Tibial nerve (tissue), 4 donors: Measurements from ENCODE around the gene CACNG8. TPM values are rescaled to one million over a fixed set of nuclear protein-coding genes. Genes with fewer than 3 reads are reported as not detected.

Experiments used
- DNase-seq, 2 donors: peaks; one replicate each; pipeline ENCODE4 v3.0.0-alpha.2; 2019; ENCODE audit warnings: low spot score in 2 of 2
- H3K27ac ChIP-seq, 4 donors: fragments of 200-600 bp; sonication (generic) in 3 of 4; one replicate each; pipeline ENCODE4 v1.5.1; 2017 to 2019; ENCODE audit warnings: mild to moderate bottlenecking in 1 of 4
- H3K27me3 ChIP-seq, 2 donors: fragments of 200-600 bp; sonication (generic) in 1 of 2; one replicate each; pipeline versions ENCODE4 v1.5.1 to v1.6.0; 2017 to 2019
- H3K36me3 ChIP-seq, 3 donors: fragments of 200-600 bp; sonication (generic); one replicate each; pipeline ENCODE4 v1.5.1; 2018 to 2019
- H3K4me1 ChIP-seq, 4 donors: fragments of 200-600 bp; sonication (generic) in 3 of 4; one replicate each; pipeline ENCODE4 v1.5.1; 2017 to 2019
- H3K4me3 ChIP-seq, 4 donors: fragments of 200-600 bp; sonication (generic) in 3 of 4; one replicate each; pipeline ENCODE4 v1.5.1; 2017 to 2019; ENCODE audit warnings: mild to moderate bottlenecking in 1 of 4, moderate library complexity in 1 of 4
- H3K9me3 ChIP-seq, 4 donors: fragments of 200-600 bp; sonication (generic) in 3 of 4; one replicate each; pipeline ENCODE4 v1.5.1; 2017 to 2019
- EP300 ChIP-seq, 2 donors: sonication (generic); formaldehyde crosslinking; IDR thresholded peaks; one replicate each; pipeline ENCODE4 v1.6.1; 2017; ENCODE audit warnings: antibody characterized with exemption in 2 of 2, mild to moderate bottlenecking in 1 of 2
- POLR2A ChIP-seq, 2 donors: fragments of 450-650 bp; IDR thresholded peaks; one replicate each; pipeline ENCODE4 v1.6.1; 2017; ENCODE audit warnings: antibody characterized with exemption in 2 of 2, mild to moderate bottlenecking in 2 of 2, moderate library complexity in 2 of 2
- whole genome bisulfite sequencing, 2 donors: methylation state at CpG; one replicate each; pipeline ENCODE4 v1.1.5; 2018; 5-methylcytosine and 5-hydroxymethylcytosine counted together
- total RNA-seq, 4 donors: library from RNA; depleted of rRNA; stranded (reverse); fragments of >200 nt; gene quantifications; one replicate each; pipeline ENCODE4 v1.1.0, GENCODE V29; 2016
- TF ChIP-seq, protein P1 (sequence below), 5 experiments: fragments of 200-600 bp in 3 of 5; fragments of 450-650 bp in 2 of 5; sonication (generic) in 3 of 5; IDR thresholded peaks; one replicate each; pipeline ENCODE4 v1.5.1; 2016 to 2019; ENCODE audit warnings: antibody characterized with exemption in 5 of 5, mild to moderate bottlenecking in 3 of 5, moderate library complexity in 2 of 5

The CACNG8 gene
- total RNA-seq, 4 donors from 2014 or later, result not detected

GRCh38 chr19:53957448-53958167 lies 5.1 kb upstream of the CACNG8 start:
- Histone ChIP-seq H3K27ac (no peak overlapping the region), H3K27me3 (peaks cover 0 to 54% of the 10 kb centered on the region in 2 donors), H3K9me3 (peaks cover 0 to 15% (median 0%) of the 10 kb centered on the region in 4 donors), H3K36me3 (no peaks in the 10 kb centered on the region), H3K4me1 (no peaks in the 10 kb centered on the region), H3K4me3 (no peak overlapping the region)
- TF ChIP-seq, protein P1, sequence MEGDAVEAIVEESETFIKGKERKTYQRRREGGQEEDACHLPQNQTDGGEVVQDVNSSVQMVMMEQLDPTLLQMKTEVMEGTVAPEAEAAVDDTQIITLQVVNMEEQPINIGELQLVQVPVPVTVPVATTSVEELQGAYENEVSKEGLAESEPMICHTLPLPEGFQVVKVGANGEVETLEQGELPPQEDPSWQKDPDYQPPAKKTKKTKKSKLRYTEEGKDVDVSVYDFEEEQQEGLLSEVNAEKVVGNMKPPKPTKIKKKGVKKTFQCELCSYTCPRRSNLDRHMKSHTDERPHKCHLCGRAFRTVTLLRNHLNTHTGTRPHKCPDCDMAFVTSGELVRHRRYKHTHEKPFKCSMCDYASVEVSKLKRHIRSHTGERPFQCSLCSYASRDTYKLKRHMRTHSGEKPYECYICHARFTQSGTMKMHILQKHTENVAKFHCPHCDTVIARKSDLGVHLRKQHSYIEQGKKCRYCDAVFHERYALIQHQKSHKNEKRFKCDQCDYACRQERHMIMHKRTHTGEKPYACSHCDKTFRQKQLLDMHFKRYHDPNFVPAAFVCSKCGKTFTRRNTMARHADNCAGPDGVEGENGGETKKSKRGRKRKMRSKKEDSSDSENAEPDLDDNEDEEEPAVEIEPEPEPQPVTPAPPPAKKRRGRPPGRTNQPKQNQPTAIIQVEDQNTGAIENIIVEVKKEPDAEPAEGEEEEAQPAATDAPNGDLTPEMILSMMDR (IDR thresholded peaks at IDR 0.05), result no peak
- TF ChIP-seq POLR2A (IDR thresholded peaks at IDR 0.05) (no peak), EP300 (IDR thresholded peaks at IDR 0.05) (no peak)
- WGBS, 2 donors, result 4 to 5% methylated on average over 15 of the region's 15 CpGs
- DNase-seq, result no peak

DNA sequence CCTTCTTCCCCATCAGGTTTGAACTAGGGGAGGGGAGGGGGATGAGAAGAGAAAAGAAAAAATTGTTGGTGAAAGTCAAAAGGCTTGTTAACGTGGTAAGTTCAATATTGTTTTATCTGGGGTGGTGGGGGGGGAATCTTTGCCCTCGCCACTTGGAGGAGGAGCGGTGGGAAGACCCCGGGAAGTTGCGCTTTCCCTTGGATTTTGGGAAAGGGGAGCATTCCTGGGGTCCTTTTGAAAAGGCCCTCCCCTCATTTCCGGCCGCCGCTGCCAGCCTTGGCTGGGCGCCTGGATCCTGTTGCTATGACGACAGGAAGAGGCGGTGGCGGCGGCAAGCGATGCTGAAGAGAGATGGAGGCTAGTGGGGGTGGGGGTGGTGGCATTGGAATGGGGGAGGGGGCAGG lies 4.6 kb upstream of the CACNG8 start:
- H3K27ac ChIP-seq, result no peak overlapping the region
- no peaks in the 10 kb centered on the region for H3K36me3 ChIP-seq
- WGBS, 2 donors, result 1 to 2% methylated on average over 12 to 14 of the region's 14 CpGs
- peaks cover 0 to 13% (median 0%) of the 10 kb centered on the region in 4 donors for H3K9me3 ChIP-seq
- H3K4me1 ChIP-seq, result no peaks in the 10 kb centered on the region
- no peak overlapping the region for H3K4me3 ChIP-seq
- no peak for DNase-seq
- TF ChIP-seq, protein P1 (IDR thresholded peaks at IDR 0.05), result no peak
- TF ChIP-seq POLR2A (IDR thresholded peaks at IDR 0.05) (no peak), EP300 (IDR thresholded peaks at IDR 0.05) (no peak)
- H3K27me3 ChIP-seq, result peaks cover 0 to 60% of the 10 kb centered on the region in 2 donors

- Histone ChIP-seq H3K9me3 (peaks cover 0 to 4% (median 0%) of the 10 kb centered on the region in 4 donors), H3K36me3 (no peaks in the 10 kb centered on the region), H3K4me3 (no peak overlapping the region), H3K4me1 (no peaks in the 10 kb centered on the region), H3K27ac (no peak overlapping the region), H3K27me3 (peaks cover 0 to 69% of the 10 kb centered on the region in 2 donors)
- TF ChIP-seq, protein P1 (IDR thresholded peaks at IDR 0.05), result no peak
- no peak for TF ChIP-seq POLR2A (IDR thresholded peaks at IDR 0.05)
- TF ChIP-seq EP300 (IDR thresholded peaks at IDR 0.05), result no peak
- no peak for DNase-seq
- 2 to 4% methylated on average over 22 of the region's 22 CpGs for WGBS, 2 donors
These were observed 3.6 kb upstream of the CACNG8 start for GRCh38 chr19:53958823-53959757.

GRCh38 chr19:53960187-53960586 lies 2.5 kb upstream of the CACNG8 start:
- WGBS, 2 donors, result 2 to 5% methylated on average over 10 of the region's 10 CpGs
- H3K27me3 ChIP-seq, result peaks cover 0 to 80% of the 10 kb centered on the region in 2 donors

More at GRCh38 chr19:53960187-53960586, 2.5 kb upstream of the CACNG8 start:
- Histone ChIP-seq H3K36me3 (no peaks in the 10 kb centered on the region), H3K4me1 (no peaks in the 10 kb centered on the region), H3K27ac (no peak overlapping the region), H3K4me3 (no peak overlapping the region), H3K9me3 (no peaks in the 10 kb centered on the region)
- TF ChIP-seq POLR2A (IDR thresholded peaks at IDR 0.05) (no peak), EP300 (IDR thresholded peaks at IDR 0.05) (no peak)
- TF ChIP-seq, protein P1 (IDR thresholded peaks at IDR 0.05), result no peak
- no peak for DNase-seq
